ENCODE data around the gene YWHAB.

Gene YWHAB

DNA sequence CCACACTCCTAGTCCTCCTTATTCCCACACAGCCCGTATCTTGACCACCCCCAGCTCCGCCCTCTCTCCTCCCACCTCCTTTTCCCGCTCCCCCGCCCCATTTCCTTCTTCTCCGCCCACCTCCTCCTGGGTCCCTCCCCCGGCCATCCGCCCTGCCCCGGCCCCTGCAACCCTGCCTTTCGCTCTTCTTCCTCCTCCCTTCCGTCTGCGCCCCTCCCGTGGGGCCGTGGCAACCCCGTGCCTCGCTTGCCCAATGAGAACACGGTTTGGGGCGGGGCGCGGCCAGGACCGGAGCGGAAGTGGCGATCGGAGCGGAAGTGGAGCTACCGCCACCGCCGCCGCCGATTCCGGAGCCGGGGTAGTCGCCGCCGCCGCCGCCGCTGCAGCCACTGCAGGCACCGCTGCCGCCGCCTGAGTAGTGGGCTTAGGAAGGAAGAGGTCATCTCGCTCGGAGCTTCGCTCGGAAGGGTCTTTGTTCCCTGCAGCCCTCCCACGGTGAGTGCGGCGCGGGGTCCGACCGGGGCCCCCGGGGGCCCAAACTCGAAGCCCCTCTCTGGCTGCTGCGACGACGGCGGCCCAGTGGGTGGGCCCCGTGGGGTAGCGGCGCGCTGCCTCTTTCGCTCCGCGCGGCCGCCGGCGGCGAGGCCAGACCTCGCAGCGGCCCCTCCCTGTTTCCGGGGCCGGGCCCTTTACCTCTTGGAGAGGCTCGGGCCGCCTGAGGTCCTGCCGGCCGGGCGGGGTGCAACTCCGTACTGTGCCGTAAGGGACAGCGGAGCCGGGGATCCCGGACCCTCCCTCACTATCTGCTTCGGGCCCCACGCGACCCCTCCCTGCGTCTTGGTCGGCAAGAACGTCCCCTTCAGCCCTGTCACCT is at the start of gene YWHAB:
Gene YWHAB (plus strand): TSS at position 314 of the 874 bp plus-strand sequence. CDS start 15,829 bp downstream, outside the sequence.
- in situ Hi-C loops (cut with MboI; ENCODE audit: low pct_unique_long_range_greater_than_20kb, low sequenced_read_pairs): no loop called here
- DNase-seq: peak; percentile 97

DNA sequence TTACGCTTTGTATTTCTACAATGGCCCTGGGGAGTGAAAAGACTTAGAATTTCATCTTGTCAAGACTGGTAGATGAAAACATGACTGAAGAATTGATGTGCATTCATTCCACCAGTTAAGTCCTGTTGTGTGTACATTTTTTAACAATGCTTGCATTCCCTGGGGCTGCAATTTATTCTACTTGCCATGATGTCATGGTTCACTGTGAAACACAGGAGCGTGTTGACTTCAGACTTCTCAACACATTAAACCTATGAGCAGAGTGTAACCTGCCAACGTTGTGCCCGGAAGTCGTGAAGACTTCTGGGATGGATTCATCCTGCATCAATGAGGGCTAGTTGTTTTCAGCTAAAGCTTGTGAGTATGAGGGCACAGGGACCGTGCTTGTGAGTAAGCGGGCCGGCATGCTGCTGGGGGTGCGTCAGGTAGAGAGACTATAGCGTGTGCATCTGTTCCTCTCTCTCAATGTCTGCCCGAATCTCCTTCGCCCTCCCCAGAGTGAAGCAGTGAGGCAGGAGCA is 48.8 kb upstream of the YWHAB start:
- no peak for DNase-seq
- in situ Hi-C loops (cut with MboI; ENCODE audit: low pct_unique_long_range_greater_than_20kb, low sequenced_read_pairs): no loop called here

DNA sequence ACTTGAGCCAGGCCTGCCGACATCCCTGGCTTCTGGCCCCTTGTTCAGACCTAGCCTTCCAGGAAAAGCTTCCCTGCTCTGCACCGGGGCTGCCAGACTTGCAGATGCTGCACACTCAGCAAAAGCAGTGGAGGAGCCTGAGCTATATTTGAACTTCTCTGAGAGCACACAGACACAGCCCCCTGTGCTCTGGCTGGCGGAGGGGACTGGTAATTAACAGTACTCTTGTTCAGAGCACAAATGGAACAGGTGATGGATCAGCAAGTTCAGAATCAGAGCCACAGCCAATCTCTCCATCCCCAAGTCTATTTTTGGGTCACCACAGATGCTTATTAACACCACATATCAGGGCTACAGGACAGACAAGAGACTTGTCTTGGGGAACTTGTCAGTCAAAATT is 47.6 kb upstream of the YWHAB start:
- in situ Hi-C loops (cut with MboI; ENCODE audit: low pct_unique_long_range_greater_than_20kb, low sequenced_read_pairs): no loop called here
- no peak for DNase-seq

DNA sequence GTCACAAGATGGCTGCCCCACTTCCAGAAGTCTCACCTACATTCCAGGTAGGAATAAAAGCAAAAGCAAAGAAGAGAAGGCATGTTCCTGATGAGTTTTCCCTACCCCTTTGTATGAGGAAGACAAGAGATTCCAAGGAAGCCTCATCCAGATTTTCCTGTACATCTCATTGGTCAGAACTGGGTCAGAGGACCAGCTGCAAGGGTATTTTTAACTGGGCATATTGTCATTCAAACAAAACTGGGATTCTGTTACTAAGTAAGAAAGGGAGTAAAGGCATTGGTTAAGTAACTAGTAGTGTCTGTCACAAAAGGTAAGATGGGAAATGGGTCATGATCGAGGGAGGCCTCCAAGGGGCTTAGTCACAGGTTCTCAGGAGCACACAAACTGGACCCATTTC is 47.0 kb upstream of the YWHAB start:
- DNase-seq: no peak
- in situ Hi-C loops (cut with MboI; ENCODE audit: low pct_unique_long_range_greater_than_20kb, low sequenced_read_pairs): no loop called here

DNA sequence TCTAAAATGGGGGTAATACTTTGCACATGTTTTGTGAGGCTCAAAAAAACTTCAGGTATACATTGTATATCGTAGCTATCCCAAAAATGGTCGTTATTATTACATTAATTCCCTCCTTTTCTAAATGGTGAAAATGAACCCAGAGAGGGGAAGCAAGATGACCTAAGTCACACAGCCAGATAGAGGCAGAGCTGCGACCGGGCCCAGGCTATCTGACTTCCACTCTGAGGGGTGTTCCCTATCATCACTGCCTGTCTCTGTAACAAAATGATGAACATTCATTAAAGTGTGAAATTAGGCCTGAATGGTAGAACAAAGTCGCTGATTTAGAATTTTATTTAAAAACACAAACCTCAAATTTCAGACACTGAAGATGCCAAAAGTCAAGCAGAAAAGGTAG is 46.0 kb upstream of the YWHAB start:
- in situ Hi-C loops (cut with MboI; ENCODE audit: low pct_unique_long_range_greater_than_20kb, low sequenced_read_pairs): no loop called here
- no peak for DNase-seq

DNA sequence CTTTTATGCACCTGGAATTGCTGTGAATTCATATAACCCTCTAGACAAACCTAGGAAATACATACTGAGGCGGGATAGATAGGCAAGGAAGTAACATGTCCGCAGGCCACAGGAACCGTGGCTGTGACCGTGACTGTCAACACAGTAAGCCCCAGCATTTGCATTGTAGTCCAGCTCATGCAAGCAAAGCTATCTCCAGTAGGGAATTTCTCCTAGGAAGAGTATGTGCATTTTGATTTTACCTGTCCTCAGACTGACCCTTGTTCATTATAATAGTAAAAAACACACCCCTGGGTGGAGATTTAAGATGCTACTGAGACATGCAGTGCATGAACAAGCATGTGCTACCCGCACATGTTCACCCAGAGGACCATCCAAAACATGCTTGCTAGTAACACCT is 44.7 kb upstream of the YWHAB start:
- no peak for DNase-seq

DNA sequence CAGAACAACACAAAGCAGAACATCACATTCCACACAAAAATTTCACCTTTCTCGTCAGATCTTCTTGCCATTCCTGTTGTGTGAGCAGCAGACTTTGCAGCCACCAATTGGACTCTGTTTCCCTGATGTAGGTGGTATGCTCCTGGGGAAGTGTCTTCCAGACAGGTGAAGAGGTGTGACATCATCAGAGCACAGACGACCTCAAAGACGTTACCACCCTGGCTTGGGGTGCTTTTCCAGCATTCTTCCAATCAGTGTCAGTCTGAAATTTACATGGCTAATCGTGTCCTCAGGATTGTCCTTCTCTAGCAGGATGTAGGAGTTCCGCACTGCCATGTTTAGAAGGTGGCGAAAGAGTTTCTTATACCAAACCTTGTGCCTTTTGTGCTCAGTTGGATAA is 43.5 kb upstream of the YWHAB start:
- in situ Hi-C loops (cut with MboI; ENCODE audit: low pct_unique_long_range_greater_than_20kb, low sequenced_read_pairs): no loop called here
- DNase-seq: no peak

More for the DNA sequence above, 44.7 kb upstream of the YWHAB start:
- in situ Hi-C loops (cut with MboI; ENCODE audit: low pct_unique_long_range_greater_than_20kb, low sequenced_read_pairs): no loop called here

DNA sequence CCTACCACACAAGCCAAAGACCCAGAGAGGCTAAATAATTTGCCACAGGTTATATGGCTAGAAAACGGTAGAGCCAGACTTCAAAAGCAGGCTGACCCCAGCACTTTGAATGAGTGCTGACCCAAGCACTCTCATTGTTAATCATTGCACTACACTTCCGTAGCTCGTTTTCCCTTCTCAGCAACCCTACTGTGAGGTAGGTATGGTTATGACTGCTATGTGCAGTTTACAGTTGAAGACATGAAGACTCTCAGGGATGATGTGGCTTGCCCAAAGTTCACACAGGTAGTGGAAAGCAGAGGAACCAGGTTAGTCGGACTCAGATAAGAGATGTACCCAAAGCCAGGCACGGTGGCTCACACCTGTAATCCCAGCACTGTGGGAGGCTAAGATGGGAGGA is 41.6 kb upstream of the YWHAB start:
- in situ Hi-C loops (cut with MboI; ENCODE audit: low pct_unique_long_range_greater_than_20kb, low sequenced_read_pairs): no loop called here
- DNase-seq: no peak

DNA sequence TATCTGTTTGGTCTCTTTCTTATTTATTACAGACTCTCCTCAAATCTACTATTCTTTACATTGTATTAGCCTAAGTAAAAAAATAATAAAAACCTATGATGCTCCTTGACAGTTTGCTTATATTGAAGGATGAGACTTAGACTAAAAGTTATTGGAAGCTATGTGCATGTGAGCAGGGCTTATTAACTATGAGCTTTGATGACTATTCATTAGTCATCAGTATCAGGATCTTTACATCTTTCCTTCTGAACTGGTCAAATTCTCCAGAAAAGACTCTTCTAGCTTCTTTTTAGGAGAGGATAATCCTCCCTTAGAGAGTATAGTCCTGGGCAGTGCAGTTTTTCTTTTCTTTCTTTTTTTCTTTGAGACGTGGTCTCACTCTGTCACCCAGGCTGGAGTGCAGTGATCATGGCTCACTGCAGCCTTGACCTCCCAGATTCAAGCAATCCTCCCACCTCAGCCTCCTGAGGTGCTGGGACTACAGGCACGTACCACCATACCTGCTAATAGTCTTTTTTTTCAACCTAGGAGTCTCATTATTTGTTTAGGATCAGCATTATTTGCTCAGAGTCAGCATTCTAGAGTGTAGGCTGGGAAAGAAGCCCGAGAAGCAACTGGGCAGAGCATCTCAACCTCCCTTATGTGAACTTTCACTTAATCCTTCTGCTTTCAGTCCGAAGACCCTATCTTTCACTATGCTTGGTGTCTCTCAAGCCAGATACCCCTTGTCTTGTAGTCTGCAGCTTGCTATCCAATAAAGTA is 37.1 kb upstream of the YWHAB start:
- DNase-seq: no peak
- in situ Hi-C loops (cut with MboI; ENCODE audit: low pct_unique_long_range_greater_than_20kb, low sequenced_read_pairs): no loop called here

DNA sequence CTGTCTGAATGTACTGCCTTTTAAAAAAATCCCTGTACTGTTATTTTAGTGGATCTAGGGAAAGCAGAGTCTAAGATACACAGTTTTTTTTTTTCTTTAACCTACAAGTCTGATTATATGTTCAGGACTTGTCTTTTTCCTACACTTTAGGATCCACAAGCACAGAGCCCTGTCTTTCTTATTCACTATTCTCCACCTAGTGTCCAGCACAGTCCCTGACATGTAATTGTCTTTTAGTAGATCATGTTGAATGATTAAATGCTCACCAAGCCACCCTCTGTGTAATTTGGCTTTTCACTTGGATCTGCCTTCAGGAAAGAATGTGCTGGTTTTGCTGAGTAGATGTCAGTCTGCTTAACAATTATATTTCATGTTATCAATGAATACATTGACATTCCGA is 35.8 kb upstream of the YWHAB start:
- DNase-seq: no peak
- in situ Hi-C loops (cut with MboI; ENCODE audit: low pct_unique_long_range_greater_than_20kb, low sequenced_read_pairs): no loop called here

DNA sequence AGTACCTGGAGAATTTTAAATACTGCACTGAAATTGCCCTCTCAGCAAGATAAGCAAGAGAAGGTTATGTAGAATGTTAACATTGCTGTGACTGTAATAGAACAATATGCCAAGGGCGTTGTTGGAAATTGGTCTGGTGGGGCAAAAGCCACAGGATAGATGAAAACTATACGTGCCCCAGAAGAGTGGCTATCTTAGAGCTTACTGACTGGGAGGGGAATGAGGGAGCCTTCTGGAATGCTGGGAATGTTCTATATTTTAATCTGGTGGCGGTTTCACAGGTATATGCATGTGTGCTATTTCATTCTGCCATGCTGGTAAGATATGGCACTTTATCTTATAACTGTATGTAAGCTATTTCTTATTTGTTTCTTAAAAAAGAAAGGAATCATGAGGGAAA is 35.2 kb upstream of the YWHAB start:
- DNase-seq: no peak
- in situ Hi-C loops (cut with MboI; ENCODE audit: low pct_unique_long_range_greater_than_20kb, low sequenced_read_pairs): no loop called here

DNA sequence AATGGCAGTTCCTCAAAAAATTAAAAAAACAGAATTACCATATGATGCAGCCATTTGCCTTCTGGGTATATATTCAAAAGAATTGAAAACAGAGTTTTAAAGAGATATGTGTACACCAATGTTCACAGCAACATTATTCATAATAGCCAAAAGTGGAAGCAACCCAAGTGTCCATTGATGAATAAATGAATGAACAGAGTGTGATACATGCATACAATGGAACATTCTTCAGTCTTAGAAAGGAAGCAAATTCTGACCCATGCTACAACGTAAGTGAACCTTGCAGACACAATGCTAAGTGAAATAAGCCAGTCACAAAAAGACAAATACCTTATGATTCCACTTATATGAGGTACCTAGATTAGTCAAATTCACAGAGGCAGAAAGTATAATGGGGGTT is 34.7 kb upstream of the YWHAB start:
- no peak for DNase-seq
- in situ Hi-C loops (cut with MboI; ENCODE audit: low pct_unique_long_range_greater_than_20kb, low sequenced_read_pairs): no loop called here

DNA sequence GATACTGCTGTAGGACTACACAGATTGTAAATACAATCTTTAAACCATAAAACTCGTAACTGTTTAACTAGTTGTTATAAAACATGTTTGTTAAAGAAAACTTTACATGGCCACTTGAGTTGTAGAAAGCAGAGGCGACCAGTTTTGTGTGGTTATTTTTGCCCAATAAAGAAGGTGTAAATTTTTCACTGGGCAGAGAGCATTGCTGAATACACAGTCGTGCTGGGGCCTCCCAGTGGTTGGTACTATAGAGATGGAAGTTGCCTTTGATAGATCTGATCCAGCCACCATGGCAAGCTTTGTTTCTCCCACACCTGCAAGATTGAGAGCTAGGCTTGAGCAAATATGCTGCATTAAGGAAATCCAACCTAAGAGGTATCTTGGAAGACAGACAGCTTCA is 34.0 kb upstream of the YWHAB start:
- in situ Hi-C loops (cut with MboI; ENCODE audit: low pct_unique_long_range_greater_than_20kb, low sequenced_read_pairs): no loop called here
- no peak for DNase-seq

DNA sequence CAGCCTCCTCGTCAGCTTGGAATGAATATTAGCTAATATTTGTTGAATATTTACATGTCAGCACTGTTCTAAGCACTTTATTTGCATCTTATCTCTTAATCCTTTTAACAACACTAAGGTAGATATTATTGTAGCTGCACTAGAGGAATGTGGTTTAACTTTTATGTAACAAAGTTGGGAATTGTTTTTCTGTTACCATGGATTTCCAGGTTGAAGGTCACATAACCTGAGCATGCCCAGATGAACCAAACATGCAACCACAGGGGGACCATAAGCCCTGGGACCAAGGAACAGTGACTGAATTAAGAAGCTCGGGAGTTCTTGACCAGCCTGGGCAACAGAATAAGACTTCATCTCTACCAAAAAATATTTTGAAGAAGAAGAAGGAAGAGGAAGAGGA is 29.1 kb upstream of the YWHAB start:
- DNase-seq: no peak
- in situ Hi-C loops (cut with MboI; ENCODE audit: low pct_unique_long_range_greater_than_20kb, low sequenced_read_pairs): no loop called here

DNA sequence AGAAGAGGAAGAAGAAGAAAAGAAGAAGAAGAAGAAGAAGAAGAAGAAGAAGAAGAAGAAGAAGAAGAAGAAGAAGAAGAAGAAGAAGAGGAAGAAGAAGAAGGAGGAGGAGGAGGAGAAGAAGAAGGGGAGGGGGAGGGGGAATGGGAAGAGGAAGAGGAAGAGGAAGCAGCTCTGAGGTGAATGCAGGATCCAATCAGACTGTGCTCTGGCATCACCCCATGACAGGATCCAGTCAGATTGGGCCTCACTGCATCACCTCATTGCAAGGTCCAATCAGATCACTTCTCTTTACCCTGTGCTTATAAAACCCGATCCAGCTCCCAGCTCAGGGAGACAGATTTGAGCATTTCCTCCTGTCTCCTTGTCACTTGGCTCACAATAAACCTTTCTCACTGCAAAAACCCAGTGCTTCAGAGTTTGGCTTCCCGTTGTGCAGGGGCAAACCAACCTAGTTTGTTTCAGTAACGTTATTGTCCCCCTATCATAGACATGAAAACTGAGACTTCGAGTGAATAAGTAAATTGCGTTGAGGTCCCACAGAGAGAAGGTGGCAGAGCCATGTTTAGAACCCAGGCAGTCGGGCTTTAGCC is 28.6 kb upstream of the YWHAB start:
- in situ Hi-C loops (cut with MboI; ENCODE audit: low pct_unique_long_range_greater_than_20kb, low sequenced_read_pairs): no loop called here

DNA sequence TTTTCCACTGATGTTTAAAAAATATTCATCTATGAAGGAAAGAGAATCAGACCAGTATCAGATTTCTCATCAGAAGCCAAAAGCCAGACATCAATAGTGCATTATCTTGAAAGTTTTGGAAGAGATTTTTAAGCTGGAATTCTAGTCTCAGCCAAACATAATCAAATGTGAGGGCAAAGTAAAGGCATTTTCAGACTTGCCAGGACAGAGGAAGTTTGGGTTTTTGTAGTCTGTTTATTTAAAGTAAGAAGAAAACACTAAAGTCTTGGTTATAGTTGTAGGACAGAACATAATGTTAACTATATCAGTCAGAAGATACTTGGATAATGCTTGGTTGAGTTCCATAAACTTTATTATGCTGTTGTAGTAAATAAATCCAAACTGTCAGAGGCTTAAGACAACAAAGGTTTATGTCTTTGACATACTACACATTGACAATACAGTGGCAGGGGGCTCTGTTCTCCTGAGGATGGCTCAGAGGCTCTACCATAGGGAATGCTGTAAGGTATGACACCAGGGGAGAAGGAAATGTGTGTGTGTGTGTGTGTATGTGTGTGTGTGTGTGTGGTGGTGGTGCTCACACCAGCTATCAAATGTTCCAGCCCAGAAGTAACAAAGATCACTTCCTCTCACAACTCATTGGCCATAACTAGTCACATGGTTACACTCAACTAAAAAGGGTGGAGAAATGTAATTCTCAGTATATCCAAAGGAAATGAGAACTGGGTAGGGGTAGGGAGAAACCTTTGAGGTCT is 26.7 kb upstream of the YWHAB start:
- DNase-seq: peak; percentile 3
- in situ Hi-C loops (cut with MboI; ENCODE audit: low pct_unique_long_range_greater_than_20kb, low sequenced_read_pairs): no loop called here

More for the DNA sequence above, 28.6 kb upstream of the YWHAB start:
- peak; percentile 14 for DNase-seq

DNA sequence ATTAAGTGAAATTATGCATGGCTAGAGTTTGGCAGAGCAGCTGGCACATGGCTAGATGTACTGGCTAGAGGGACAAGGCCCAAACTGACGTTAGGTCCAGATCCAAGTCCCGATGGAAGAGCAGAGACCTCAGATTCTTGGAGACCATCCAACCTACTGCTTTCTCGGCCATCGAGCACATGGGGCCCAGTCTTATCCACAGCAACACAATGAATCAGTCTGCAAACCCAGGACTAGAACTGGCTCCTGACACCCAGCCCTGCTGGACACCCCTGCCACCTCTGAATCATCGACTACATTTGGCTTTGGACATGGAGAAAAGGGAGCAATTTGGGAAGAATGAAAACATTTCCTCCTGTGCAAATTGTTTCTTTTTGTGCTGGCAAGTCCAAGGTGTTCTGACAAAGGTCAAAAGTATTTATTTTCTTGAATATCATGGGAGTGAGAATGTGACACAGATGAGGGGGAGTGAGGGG is 23.9 kb upstream of the YWHAB start:
- DNase-seq: no peak
- in situ Hi-C loops (cut with MboI; ENCODE audit: low pct_unique_long_range_greater_than_20kb, low sequenced_read_pairs): no loop called here

DNA sequence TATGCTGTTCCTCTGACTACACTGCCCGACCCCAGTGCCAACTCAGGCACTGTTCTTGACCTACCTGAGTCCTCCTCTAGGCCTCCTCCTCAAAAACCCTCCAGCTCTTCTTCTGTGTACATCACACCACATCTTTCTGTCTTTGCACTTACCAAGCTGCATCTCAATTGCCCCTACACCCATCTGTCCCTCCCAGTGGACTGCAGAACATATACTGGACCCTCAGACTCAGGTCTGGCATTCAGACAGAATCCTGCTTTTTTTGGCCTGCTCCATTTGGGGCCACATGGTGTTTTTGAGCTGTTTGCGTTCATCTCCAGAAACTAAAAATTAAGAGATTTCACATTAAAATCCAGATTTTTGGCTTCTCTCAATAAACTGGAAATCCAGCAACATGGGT is 23.2 kb upstream of the YWHAB start:
- in situ Hi-C loops (cut with MboI; ENCODE audit: low pct_unique_long_range_greater_than_20kb, low sequenced_read_pairs): no loop called here
- no peak for DNase-seq

Data from KBM-7 (cell line).